HG03280 (cell line): ENCODE measurements around the gene ALG2.

Experiments used
- ATAC-seq: cut with Tn5 transposase; IDR thresholded peaks from one replicate; pipeline ENCODE4 v1.9.1; 2021; ENCODE audit warnings: mild to moderate bottlenecking, moderate library complexity; ENCODE audit not compliant: unreplicated experiment

The ALG2 gene, protein sequence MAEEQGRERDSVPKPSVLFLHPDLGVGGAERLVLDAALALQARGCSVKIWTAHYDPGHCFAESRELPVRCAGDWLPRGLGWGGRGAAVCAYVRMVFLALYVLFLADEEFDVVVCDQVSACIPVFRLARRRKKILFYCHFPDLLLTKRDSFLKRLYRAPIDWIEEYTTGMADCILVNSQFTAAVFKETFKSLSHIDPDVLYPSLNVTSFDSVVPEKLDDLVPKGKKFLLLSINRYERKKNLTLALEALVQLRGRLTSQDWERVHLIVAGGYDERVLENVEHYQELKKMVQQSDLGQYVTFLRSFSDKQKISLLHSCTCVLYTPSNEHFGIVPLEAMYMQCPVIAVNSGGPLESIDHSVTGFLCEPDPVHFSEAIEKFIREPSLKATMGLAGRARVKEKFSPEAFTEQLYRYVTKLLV

DNA sequence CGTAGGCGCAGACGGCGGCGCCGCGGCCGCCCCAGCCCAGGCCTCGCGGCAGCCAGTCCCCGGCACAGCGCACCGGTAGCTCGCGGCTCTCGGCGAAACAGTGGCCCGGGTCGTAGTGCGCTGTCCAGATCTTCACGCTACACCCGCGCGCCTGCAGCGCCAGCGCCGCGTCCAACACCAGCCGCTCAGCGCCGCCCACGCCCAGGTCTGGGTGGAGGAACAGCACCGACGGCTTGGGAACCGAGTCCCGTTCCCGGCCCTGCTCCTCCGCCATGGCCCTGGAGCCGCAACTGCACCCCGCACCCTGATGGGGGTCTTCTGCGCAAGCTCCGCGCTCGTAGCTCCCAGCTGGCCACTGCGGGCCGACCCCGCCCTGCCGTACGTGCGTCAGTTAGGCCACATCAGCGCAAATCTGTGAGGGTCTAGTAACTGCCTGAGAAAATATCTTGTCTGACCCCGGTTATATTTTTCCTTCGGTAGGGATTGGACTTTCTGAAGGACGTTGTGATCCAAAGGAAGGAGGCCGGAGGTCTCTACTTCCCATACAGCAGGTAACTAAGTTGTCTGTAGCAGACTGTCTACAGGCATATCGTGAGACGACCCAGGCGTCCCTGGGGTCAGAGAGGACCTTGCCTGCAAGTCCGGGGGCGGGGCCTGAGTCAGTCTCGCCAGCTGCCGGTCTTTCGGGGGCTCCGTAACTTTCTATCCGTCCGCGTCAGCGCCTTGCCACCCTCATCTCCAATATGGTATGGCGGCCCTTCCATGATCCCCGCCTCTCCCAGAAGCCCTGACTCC, at the start of gene ALG2, which contains the start of gene SEC61B:
TSS of gene ALG2 (minus strand) at position 322 of the 795 bp plus-strand sequence. CDS start at position 274, 48 bp downstream.
TSS of gene SEC61B (plus strand) at position 662 of the 795 bp plus-strand sequence. CDS start at position 744, 82 bp downstream.
- peak; percentile 87 for ATAC-seq

GRCh38 chr9:99270491-99270890, 48.7 kb upstream of the ALG2 start:
- ATAC-seq, result no peak

GRCh38 chr9:99269416-99269815, 47.7 kb upstream of the ALG2 start:
- no peak for ATAC-seq

- ATAC-seq, result peak; percentile 68
Measured at GRCh38 chr9:99266255-99267023, 44.7 kb upstream of the ALG2 start.

DNA sequence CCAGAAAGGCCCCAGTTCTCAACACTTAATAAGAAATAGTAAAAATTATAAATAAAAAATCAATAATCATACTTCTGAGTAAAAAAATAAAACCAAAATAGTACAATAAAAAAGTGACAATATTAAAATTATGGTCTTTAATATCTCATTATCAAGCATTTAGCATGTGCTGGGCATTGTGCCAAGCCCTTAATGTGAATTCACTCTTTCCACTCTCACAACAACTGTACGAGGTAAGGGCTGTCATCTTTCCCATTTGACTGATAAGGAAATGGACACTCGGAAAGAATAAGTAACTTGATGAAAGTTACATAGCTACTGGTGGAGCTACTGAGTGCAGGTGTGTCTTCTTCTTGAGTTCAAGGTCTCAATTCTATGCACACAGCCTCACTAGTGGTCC, 43.9 kb upstream of the ALG2 start:
- ATAC-seq, result no peak

DNA sequence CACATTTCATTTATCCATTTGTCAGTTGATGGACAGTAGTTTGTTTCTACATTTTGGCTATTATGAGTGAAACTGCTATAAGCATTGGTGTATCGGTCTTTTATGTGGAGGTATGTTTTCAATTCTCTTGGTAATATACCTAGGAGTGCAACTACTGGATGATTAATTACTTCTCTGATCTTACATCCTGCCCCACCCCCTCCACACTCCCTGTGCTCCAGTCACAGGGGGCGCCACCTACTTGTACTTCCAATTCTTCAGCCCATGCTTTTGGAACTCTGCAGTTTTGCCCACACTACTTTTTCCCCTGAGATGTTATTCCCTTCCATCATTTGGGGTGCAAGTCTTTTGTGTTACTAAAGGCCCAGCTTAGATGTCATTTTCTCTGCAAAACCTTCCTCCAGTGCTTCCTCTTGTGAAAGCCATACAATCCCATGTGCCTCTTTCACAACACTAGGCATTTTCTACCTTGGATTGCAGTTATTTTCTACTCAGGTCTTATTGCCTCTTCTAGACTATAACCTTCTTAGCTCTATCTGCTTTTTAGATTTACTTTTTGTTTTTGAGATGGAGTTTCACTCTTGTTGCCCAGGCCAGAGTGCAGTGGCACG, 42.4 kb upstream of the ALG2 start:
- no peak for ATAC-seq

GRCh38 chr9:99262949-99263418, 41.2 kb upstream of the ALG2 start:
- ATAC-seq, result peak; percentile 30

- no peak for ATAC-seq
Measured at GRCh38 chr9:99261923-99262322, 40.2 kb upstream of the ALG2 start.

GRCh38 chr9:99259231-99259918, 37.6 kb upstream of the ALG2 start:
- peak; percentile 69 for ATAC-seq

GRCh38 chr9:99257723-99258389, 36.1 kb upstream of the ALG2 start:
- ATAC-seq, result no peak

DNA sequence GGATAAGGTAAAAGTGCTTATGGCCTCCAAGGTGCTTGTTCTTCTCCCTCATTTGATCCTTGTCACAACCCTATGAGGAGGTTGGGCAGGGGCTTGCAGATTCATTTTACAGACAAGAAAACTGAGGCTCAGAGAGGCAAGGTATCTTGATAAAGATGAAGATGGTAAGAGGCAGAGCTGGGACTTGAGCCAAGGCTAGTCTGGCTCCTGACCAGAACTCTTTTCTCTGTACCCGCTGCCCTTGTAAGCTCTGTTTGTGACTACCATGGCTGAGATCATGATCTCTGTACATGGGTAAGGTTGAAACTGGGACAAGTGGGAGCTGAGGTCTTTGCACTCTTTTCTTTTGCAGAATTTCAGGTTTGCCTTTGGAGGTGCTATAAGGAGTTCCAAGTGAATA, 33.9 kb upstream of the ALG2 start:
- no peak for ATAC-seq

DNA sequence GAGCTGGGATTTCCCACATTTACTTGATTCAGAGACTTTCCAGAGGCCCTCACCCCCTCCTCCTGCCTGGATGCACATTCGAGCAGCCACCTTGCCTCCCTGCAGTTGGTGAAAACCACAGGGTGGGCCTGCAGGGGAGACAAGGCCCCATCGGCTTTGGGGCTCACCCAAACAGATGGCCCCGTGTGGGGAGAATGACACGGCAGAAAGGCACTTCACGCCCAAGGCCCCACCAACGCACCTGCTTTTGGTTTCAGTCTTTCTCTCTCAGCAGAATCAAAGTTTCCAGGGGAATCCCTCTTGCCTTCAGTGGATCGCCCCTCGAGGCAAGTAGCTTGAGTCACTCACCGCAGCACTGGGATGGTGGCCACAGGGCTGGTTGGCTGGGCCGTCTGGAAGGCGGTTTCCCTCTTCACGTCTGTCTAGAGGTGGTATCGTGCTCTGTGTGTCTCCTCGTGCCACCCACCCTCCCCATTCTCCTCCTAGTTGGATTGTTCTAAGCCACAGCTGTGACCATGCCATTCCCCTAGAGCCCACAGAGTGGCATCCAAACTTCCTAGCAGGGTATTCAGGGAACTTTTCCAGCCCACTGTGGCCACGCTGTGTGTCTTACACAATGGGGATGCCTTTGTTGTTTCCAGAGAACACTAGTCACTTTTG, 32.2 kb upstream of the ALG2 start:
- ATAC-seq, result peak; percentile 84

GRCh38 chr9:99253134-99253533, 31.4 kb upstream of the ALG2 start:
- ATAC-seq, result peak; percentile 31

- no peak for ATAC-seq
Measured at GRCh38 chr9:99251157-99251556, 29.4 kb upstream of the ALG2 start.

GRCh38 chr9:99249619-99250018, 27.9 kb upstream of the ALG2 start:
- no peak for ATAC-seq

GRCh38 chr9:99244344-99245260, 22.9 kb upstream of the ALG2 start:
- ATAC-seq, result peak; percentile 93

DNA sequence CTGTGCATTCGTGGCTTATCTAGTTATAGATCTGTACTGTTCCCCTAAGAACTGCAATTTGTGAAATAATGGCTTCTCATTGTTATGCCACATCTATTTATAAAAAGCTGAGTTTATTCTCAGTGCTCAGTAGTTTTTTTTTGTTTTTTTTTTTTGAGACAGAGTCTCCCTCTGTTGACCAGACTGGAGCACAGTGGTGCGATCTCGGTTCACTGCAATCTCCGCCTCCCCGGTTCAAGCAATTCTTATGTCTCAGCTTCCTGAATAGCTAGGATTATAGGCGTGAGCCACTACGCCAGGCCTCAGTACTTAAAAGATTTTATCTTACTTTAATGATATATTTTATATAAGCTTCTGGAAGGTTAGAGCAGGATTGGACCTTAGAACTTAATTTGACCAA, 19.4 kb upstream of the ALG2 start:
- ATAC-seq, result no peak
